NCI-H524 (cell line): ENCODE measurements around the gene DPEP3.

Source experiments
- DNase-seq, 2 experiments: peaks; one replicate each; lab custom pipeline; 2025; lab: John Stamatoyannopoulos, UW

DPEP3 gene

DNA sequence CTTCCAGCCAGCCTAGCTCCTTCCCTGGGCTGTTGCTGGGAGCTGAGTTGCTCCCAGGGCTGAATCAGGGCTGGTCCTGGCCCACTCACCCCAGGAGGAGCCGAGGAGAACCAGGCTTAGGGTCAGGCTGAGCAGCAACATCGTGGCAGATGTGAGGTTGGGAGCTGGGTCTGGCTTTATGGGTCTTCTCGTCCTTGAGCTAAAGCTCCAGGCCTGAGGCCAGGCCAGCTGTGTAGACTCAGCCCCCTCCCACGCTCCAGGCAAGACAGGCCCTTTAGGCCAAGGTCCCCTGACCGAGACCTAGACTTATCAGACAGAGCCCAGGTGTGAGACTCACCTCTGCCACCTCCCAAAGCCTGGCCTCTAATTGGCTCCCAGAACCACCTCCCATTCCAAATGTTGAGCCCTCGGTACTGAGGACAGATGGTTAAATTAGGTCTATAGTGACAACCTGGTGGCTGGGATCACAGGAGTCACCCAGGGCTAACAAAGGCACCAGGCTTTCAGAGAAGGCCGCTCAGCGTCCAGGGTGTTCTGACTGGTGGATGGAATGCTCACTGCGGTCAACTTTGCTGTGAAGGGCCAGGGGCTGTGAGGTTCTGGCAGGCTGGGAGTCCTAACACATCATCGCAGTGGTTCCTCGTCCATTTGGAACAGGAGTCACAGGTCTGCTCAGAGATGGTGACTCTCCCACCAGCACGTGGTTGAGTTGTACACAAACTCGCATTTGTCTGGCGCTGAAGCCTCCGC, 48.4 kb downstream of the DPEP3 start, which contains the start of gene CTRL:
CTRL (minus strand) TSS at position 151 of the 750 bp plus-strand sequence; CDS start at position 141, 10 bp downstream.
- DNase-seq, result no peak

GRCh38 chr16:67930678-67931211, 49.6 kb downstream of the DPEP3 start:
- no peak for DNase-seq

GRCh38 chr16:67930191-67930590, 50.1 kb downstream of the DPEP3 start:
- DNase-seq, result no peak

GRCh38 chr16:67928561-67929364, 51.5 kb downstream of the DPEP3 start:
- peak; percentile 47 to 62 for DNase-seq

DNA sequence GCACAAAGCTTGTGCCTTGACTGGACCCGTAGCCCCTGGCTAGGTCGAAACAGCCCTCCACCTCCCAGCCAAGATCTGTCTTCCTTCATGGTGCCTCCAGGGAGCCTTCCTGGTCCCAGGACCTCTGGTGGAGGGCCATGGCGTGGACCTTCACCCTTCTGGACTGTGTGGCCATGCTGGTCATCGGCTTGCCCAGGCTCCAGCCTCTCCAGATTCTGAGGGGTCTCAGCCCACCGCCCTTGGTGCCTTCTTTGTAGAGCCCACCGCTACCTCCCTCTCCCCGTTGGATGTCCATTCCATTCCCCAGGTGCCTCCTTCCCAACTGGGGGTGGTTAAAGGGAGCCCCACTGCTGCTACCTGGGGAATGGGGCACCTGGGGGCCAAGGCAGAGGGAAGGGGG, 52.2 kb downstream of the DPEP3 start:
- DNase-seq, result no peak

DNA sequence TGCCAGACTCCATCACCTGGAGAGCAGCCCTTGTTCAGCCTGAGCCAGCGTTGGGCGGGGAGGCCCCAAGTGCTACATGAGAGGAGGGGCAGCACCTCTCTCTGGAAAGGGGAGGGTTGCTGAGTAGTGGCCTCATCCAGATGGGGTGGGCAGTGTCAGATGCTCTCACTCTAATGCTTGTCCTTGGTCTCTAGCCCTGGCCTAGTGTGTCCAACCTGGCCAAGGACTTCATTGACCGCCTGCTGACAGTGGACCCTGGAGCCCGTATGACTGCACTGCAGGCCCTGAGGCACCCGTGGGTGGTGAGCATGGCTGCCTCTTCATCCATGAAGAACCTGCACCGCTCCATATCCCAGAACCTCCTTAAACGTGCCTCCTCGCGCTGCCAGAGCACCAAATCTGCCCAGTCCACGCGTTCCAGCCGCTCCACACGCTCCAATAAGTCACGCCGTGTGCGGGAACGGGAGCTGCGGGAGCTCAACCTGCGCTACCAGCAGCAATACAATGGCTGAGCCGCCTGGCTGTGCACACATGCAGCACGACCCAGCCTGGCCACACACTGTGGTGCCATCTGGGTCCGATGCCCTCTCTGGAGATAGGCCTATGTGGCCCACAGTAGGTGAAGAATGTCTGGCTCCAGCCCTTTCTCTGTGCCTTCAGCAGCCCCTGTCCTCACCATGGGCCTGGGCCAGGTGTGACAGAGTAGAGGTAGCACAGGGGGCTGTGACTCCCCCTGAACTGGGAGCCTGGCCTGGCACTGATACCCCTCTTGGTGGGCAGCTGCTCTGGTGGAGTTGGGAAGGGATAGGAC, 53.0 kb downstream of the DPEP3 start:
- DNase-seq, result no peak

GRCh38 chr16:67926181-67926750, 54.0 kb downstream of the DPEP3 start:
- DNase-seq, result peak; percentile 81 to 85
